Islet of Langerhans (tissue), 1 donor: ENCODE results near the gene LRRTM4.

Experiments used
- FAIRE-seq: peaks from one replicate; lab custom pipeline; 2011; peaks lifted over from hg19 to GRCh38; lab: Jason Lieb, UNC

LRRTM4 gene

DNA sequence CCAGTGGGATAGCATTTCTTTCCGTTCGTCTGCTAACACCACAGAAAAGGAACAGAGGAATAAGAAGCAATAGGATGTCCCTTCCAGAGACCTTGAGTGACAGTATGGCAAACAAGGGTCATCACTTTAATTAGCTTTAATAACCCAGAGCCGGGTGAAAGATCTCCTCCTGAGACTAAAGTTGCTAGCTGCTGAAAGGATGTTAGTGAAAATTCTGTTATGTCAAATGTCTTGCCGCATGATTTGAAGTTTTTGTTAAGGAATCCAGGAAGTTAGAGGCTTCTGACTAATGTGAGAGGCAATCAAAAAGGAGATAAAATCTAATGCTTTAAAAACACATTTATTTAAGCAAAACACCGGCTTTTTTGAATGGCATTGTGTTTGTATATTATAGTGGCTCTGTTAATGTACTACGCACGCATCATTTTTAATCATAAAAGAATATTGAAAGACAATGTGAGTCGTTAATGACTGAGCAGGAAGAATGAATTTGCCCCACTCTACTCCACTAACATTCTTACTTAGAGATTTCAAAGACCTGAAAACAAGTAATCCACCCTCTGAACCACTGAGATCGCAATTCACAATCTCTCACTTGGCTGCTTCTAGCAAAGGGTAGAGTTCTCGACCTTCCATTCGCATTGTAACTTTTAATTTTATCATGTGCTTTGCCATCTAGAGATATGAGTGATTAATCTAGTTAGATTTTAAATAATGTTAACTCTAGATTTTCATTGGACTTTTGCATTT lies 536.6 kb downstream of the LRRTM4 start:
- FAIRE-seq: no peak

DNA sequence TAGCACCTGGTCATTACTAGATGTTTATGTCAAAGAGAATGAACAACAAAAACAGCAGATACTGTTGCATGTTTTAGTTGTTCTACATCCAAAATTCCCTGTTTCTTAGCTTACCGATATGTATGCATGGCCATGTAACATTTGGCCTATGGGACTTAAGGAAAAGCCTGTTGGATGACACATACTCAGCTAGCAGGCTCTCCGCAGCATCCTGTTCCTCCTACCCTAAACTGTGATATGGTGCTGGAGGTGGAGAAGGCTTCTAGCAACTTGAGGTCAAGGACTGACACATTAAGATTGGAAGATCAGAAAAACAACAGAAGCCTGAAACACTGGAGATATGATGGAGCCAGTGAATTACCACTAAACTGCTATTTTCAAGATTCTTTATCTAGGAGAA lies 537.8 kb downstream of the LRRTM4 start:
- FAIRE-seq: no peak

DNA sequence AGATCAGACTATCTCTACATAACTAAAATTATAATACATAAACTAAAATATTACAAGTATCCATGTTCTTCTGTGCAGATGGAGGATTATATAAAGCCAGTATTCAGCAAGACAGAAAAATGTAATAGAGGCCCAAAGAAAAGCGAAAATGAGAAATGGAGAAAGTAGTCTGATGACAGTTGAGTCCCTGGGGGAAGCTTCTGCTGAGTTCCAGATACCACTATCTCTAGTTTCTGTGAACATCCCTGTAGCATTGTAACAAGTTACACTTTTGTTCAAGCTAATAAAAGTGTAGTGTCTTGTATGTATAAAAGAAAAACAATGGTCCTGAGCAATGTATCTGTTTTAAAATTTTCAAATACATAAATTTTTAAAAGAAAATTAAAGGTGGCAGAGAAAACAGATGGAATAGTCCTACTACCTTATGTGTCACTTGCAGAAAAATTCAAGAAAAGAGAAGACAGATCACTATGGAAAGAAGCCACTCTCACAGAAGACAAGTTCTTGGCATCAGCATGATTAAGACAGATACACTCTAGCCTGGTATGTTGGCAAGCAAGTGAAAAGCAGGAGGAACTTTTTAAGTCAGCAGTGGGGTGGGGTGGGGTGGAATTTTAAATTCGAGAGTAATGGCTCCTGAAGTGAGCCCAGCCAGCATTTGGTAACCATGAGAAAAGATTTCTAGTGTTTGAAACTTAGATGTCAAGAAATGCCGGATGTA lies 541.9 kb downstream of the LRRTM4 start:
- no peak for FAIRE-seq

DNA sequence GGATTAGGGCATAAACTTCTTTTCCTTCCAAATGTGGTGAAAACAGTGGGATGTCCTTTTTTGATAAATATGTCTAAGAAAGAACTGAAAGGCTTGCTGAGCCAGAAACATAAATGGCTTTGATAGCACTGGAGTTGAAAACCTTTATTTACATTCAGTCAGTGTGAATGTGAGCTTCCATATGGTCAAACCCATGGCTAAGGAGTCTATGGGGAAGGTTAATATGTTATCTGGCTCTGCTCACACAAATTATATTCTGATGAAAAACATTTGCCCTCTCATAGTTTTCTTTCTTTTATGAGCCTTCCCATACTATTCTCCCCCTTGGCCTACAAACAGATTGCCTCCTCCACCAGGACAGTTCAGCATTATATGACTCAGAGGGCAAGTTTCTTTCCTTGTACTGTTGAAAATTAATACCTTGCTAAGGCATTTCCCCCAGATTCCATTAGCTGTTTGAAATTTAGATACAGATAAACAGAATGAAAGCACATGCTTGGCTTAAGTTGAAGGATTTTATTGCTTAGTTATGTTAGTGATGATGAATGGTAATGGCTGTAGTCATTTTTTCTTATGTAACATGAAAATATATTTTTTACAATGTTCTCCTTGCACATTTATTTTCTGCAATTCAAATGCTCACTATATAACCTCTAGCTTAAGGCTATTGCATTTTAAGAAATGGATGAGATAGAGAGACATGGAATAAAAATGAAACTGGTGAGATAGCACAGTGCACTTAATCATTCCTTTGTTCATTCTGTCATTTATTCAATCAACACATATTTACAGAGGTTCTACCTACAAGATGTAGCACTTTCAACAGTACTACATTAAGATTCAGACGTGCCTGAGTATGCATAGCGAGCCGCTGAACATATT lies 544.1 kb downstream of the LRRTM4 start:
- FAIRE-seq: no peak

DNA sequence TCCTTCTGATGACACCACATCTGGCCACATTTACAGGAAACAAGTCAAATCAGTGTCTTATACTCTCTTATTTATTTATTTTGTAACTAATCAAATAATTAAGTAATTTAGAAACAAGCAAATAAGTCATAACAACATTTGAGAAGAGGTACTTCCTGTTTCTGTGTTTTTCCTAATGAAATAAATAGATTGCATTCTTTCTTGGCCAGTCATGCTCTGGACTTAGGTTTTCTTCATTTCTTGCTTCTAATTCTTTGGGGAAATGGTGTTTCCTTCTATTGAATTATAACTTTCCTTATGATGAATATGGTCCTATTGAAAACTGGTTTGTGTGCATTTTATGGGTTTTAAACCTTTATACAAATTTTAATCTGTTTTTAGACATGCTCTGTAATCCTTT lies 546.4 kb downstream of the LRRTM4 start:
- FAIRE-seq: no peak

DNA sequence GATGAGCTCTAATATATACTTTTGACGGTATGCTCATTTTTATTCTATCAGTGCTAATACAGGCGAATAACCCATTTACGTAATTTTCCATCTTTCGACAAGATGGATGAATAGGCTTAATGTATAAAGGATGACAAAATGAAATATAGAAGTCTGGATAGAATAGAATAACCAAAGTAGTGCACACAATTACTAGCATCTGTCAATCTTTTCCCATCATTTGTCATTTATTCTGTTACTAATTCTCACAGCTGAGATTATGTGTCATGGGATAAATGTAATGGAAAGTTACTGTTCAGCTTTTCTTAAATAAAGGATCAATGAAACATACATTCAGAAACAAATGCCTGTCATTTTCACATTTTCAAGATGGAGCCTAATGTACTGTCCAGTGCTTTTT lies 548.6 kb downstream of the LRRTM4 start:
- FAIRE-seq: no peak

DNA sequence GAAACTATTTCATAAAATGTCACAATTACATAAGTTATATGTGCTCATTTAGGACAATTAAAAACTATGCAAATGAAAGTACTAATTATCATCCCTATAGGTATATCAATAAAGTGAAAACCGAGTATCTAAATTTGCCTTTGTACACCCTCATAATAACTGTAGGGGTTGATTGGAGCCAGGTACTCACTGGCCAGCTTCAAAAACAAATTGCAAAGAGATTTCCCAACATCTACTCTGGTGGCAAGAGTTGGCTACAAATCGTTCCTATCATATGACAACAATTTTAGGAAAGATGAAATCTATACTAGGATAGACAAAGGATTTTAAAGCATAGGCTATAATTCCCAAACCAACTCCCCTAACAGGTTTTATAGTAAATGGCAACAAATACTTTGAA lies 556.4 kb downstream of the LRRTM4 start:
- no peak for FAIRE-seq

DNA sequence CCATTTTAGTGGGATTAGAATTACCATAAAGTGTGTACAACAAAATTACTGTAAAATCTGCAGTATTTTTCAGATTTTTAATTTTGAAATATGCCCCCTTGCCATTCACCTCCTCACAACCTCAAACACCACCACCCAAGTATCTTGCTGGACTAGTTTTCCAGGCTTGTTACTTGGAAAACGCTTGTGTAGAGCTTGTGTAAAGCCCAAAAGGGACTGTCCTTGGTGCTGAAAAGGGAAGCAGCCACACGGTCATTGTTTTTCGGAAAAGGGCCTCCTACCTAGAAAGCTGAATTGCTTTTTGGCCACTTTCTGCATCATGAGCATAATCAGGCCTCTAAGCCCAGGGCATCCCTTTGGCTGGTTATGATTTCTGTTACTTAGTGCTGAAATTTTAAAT lies 563.4 kb downstream of the LRRTM4 start:
- FAIRE-seq: no peak

DNA sequence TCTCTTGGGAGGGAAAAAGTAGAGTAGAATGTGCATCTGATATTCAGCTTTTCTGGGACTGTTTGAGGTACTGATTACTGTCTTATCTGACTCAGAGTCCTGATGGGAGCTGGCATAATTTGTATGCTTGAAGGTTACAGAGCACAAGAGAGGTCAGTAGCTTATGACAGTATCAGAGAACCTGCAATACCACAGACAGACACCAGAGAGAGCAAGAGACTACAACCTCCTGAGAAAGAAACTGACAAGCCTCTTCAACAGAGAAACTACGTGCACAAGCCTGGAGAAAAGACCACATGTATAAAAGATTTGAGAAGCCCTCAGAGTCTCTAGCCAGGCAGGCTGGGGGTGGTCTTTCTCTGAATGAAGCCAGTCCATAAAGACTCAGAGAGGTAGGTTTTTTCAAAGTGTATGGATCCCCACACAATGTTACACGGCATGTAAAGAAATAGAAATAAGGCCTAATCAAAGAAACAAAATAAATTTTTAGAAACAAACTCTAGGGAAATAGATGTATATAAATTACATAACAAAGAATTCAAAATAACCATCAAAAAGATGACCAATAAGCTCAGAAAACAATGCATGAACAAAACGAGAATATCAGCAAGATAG lies 568.3 kb downstream of the LRRTM4 start:
- FAIRE-seq: peak; percentile 96

DNA sequence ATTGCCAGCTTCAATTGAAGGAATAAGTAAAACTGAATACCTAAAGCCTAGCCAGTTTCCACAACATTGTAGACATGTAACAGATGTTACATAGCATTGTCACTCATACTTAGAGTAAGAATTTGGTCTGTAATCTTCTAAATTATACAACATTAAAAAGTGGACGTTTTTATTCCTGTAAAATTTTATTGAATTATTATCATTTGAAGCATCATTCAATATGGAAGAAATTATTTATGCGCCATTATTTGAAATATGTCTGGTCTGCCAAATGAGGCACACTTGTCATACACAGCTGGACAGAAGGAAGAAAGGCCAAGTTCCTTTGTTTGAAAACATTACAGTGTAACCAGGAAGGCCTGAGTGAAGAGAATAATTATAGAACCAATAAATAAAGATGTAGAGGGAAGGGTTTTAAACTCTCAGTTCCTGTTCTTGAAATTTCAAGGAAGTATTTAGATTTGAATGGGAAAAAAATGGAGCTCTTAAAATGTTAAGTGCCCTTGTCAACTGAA lies 575.5 kb downstream of the LRRTM4 start:
- FAIRE-seq: peak; percentile 69

DNA sequence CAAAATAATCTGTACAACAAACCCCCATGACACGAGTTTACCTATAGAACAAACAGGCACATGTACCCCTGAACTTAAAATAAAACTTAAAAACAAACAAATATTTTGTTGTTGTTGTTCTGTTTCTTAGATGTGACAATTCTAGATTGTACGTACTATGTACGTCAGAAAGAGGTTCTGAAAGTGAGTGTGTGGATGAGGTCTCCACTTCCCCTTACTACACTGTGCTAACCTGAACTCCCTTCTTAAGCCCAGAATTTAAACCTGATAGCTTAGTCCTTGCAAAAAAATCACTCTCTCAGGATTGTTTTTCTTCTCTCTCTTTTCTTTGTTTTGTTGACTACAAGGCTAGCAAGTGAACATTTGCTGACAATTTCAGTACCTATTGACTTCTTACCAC lies 581.6 kb downstream of the LRRTM4 start:
- no peak for FAIRE-seq

DNA sequence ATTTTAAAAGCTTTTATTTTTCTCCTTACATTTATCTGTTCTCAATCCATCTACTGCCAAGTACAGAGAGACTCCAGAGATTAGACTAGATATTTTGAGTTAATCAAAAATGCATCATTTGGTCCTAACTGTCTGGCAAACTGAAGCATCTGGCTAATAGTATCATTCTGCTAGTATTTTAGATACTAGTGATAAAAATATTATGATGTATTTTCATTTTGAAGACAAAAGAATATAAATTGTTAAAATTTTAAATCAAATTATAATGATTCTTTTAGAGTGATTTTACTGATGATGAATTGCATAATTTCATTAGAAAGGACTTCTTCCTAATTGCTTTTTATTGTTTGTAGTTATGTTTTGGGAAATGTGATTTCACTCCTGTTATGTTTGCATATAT lies 584.0 kb downstream of the LRRTM4 start:
- peak; percentile 88 for FAIRE-seq

DNA sequence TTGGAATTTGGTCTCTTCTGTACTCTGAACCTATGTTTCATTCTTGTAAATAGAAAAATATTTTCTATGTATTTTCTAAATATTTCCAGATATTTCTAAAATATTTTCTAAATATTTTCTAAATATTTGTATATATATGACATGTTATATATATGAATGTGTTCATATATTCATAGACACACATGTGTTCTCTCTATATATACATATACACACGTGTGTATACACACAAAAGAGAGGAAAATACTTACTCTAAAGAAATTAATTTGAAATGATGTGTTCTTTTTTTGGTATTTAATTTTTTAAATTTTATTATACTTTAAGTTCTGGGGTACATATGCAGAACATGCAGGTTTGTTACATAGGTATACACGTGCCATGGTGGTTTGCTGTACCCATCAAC lies 589.6 kb downstream of the LRRTM4 start:
- no peak for FAIRE-seq

DNA sequence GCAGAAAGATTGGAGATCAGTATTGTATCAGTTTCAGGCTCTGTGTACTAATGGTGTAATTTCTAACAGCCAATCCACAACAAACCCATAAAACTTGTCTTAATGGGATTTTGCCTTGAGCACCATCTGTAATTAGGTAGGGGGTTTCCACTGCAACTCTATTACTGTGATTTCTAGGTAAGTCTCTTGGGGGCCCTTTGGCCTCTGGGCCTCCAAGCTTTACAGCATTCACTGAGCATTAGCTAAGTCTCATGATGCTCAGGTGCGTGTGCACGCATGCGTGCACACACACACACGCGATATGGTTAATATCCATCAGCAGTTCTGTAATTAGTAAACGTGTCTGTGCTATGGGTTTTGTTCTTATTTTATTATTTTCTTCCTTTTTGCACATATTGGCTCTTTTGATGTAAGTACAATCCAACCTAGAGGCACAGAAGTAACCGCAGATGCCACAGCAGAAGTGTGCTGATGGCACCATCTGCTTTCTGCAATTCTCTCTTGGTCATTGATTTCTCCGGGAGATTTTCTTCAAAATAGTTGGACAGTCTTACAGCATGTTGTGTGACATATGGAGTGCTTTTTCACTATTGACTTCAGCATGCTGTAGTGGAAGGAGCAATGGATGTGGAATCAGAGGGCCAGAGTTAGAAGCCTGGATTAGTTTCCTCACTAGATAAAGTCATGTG lies 592.0 kb downstream of the LRRTM4 start:
- FAIRE-seq: no peak

DNA sequence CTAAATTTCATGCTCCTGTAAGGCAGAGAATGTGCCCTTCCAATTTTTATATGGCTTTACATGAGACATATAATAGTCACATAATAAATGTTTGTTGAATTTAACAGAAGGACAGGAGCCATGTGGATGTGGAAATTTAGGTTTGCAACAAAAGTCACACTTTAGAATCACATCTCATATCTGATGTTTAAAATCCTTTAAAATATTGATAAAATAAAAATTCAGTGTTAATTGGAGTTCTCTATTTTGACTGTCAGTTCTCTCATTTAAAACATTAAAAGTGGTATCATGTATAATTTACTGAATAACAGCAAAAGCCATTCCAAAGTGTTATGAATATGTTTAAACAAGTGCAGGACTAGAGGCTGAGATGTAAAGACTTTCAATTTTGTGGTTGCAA lies 594.1 kb downstream of the LRRTM4 start:
- FAIRE-seq: no peak

DNA sequence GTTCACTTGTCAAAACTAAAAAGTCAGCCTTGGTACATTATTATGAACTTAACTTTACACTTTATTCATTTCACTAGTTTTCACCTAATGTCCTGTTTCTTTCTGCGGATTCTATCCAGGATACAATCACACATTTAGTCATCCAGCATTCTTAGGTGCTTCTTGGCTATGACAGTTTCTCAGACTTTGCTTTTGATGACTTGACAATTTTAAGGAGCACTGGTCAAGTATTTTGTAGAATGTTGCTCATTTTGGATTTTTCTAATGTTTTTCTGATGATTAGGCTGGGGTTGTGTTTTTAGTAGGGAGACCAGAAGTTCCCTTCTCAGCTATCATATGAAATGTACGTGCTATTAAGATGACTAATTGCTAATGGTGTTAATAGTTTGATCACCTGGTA lies 601.2 kb downstream of the LRRTM4 start:
- peak; percentile 58 for FAIRE-seq

DNA sequence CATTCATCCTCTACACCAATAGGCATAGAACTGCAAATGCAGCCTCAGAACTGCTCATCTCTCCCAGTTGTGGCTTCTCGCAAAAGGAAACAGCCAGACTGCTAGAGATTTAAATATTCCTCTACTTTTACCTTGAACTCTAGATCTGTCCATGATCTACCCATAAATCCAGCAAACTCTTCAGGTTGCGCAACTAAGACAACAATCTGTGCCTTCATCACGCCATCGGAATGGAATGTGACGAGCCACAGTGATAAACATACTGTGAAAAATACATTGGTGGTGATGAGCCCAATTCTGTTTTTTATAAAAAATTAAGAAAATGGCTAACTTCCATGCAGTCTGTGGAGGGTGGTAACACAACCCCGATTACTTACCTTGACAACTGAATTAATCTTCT lies 626.7 kb downstream of the LRRTM4 start:
- FAIRE-seq: no peak

DNA sequence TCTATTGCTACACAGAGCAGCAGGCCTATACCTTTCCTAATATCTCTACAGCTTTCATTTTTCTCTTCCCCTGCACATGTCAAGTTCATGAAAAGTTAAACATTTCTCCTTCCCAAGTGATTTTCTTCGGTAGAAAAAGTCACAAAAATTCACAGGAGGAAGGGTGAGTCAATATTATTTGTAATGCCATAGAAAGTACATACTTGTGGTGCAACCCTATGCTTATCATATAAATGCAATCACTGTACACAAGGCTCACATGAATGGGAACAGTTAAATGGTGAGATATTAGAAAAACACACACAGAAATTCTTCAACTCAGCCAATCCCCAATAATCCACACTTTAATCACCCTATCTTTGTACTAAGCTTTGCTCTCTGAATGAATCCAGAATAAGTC lies 651.6 kb downstream of the LRRTM4 start:
- no peak for FAIRE-seq

DNA sequence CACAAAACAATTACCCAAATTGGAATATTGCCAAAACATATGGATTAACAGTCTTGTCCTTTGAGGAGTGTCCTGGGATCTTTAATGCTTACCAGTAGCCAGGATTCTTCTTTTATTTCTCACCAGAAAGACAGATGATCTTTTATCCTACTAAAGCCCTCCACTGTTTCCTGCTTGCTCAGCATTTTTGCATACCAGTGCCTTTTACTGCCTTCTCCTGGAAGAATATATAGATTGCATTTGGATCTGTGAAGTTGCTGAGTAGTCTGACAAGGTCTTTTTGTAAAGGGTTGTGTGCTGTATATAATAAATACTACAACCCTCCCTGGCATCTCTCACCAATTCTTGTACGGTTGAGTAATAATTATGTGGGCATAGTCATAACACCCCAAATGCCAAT lies 652.2 kb downstream of the LRRTM4 start:
- FAIRE-seq: no peak

DNA sequence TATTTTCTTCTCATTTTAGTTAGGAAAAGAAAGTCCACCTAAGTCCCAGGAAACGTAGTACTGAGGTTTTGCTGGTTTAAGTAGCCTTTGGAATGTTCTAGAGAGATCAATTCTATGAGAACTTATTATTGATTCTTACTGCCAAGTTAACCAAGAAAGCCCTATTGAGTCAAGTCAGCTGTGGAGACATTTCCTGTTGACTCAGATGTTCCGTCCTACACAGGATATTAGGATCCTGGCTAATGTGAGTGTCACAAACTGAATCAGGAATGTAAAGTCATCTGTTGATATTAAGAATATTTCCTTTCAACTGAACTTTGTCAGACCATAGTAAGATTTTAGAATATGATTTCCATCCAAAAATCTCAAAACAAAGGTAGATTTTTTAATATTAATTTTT lies 654.3 kb downstream of the LRRTM4 start:
- FAIRE-seq: peak; percentile 33

DNA sequence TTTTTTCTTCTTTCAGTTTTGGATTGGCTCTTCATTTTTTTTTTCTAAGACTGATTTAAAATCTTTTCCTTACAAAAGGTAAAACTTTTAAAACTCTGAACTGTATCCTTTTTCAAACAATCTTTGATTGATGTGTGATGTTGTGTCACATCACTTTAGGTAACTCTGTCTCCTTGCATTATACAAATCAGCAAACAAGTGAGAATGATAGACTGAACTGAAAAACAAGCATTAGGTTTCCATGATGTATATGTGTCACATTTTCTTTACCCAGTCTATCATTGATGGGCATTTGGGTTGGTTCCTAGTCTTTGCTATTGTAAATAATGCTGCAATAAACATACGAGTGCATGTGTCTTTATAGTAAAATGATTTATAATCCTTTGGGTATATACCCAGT lies 655.7 kb downstream of the LRRTM4 start:
- FAIRE-seq: no peak

DNA sequence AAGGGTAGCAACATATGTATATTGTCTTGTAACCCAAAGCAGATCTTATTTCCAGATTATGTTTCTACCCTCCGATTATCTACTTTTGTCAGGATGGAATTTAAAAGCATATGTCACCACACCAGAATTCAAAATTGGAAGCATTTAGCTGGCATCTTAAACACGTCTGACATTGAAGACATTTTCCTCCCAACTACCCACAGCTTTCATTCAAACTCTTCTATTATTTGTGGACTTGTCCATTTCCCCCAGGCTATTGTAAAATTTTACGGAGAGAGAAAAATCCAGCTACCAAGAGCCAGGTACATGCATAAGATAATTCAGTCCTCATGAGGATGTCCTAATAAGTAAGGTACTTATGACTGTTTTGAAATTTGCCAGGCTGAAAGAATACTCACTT lies 659.3 kb downstream of the LRRTM4 start:
- FAIRE-seq: no peak
